SK-N-SH (cell line): Measurements from ENCODE around the gene DNMT3A. TPM values are rescaled to one million over a fixed set of nuclear protein-coding genes. Genes with fewer than 3 reads are reported as not detected.

Source experiments
- CTCF ChIA-PET: fragments of 300-600, 350-600 bp; formaldehyde crosslinking; extraction: SDS; loops from one replicate; lab custom pipeline; 2021; lab: Yijun Ruan, JAX
- POLR2A ChIA-PET: fragments of 350-600 bp; sonication (Branson Sonifier 250); formaldehyde crosslinking; extraction: SDS; loops from one replicate; lab custom pipeline; 2020; ENCODE audit warnings: antibody characterized with exemption, inconsistent platforms; lab: Yijun Ruan, JAX
- DNase-seq: peaks from one replicate; pipeline ENCODE4 v3.0.0; 2012
- H2AFZ ChIP-seq: fragments of 200-600 bp; sonication (generic); 2 replicates; pipeline ENCODE4 v1.8.1; 2016; ENCODE audit warnings: antibody characterized with exemption, mild to moderate bottlenecking, low read depth
- H3F3A ChIP-seq: fragments of 200-600 bp; sonication (generic); replicated peaks from 2 replicates; pipeline ENCODE3; 2016; ENCODE audit warnings: antibody characterized with exemption, mild to moderate bottlenecking; ENCODE audit not compliant: insufficient read depth
- H3K27ac ChIP-seq, 2 experiments: fragments of 200-500 bp in 1 of 2; fragments of 200-600 bp in 1 of 2; sonication (Bioruptor generic) in 1 of 2; sonication (generic), shearing (Covaris generic) in 1 of 2; 2 replicates each; pipeline versions ENCODE4 v1.5.1 to v1.6.1; 2014 to 2016; ENCODE audit warnings: low read depth in 2 of 2, inconsistent platforms in 1 of 2, low read length in 1 of 2, mild to moderate bottlenecking in 1 of 2, mixed read lengths in 1 of 2
- H3K27me3 ChIP-seq: fragments of 200-600 bp; sonication (generic), shearing (Covaris generic); 2 replicates; pipeline ENCODE4 v1.6.1; 2016; ENCODE audit warnings: mixed run types; ENCODE audit not compliant: insufficient read depth
- H3K36me3 ChIP-seq, 2 experiments: fragments of 200-500 bp in 1 of 2; fragments of 200-600 bp in 1 of 2; sonication (Bioruptor generic) in 1 of 2; sonication (generic) in 1 of 2; replicated peaks in 1 of 2; 2 replicates each; pipeline versions ENCODE3 to v1.5.1; 2014 to 2016; ENCODE audit warnings: low read length in 1 of 2, mild to moderate bottlenecking in 1 of 2; ENCODE audit not compliant: insufficient read depth in 2 of 2, control insufficient read depth in 1 of 2
- H3K4me1 ChIP-seq, 2 experiments: fragments of 200-500 bp in 1 of 2; fragments of 200-600 bp in 1 of 2; sonication (Bioruptor generic) in 1 of 2; sonication (generic), shearing (Covaris generic) in 1 of 2; 2 replicates each; pipeline versions ENCODE4 v1.5.1 to v1.6.1; 2014 to 2016; ENCODE audit warnings: low read depth in 1 of 2, low read length in 1 of 2, mixed run types in 1 of 2; ENCODE audit not compliant: insufficient read depth in 2 of 2, control insufficient read depth in 1 of 2
- H3K4me2 ChIP-seq: fragments of 200-600 bp; sonication (generic), shearing (Covaris generic); 2 replicates; pipeline ENCODE4 v1.6.1; 2017; ENCODE audit warnings: mixed run types
- H3K4me3 ChIP-seq, 2 experiments: fragments of 200-500 bp in 1 of 2; fragments of 200-600 bp in 1 of 2; sonication (Bioruptor generic) in 1 of 2; sonication (generic), shearing (Covaris generic) in 1 of 2; 2 replicates each; pipeline versions ENCODE4 v1.5.1 to v1.8.1; 2014 to 2016; ENCODE audit warnings: low read depth in 2 of 2, inconsistent platforms in 1 of 2, low read length in 1 of 2, mild to moderate bottlenecking in 1 of 2, mixed read lengths in 1 of 2, moderate library complexity in 1 of 2
- H3K79me2 ChIP-seq: fragments of 200-600 bp; sonication (generic); 2 replicates; pipeline ENCODE4 v1.8.1; 2017; ENCODE audit warnings: mild to moderate bottlenecking; ENCODE audit not compliant: insufficient read depth
- H3K9ac ChIP-seq: fragments of 200-600 bp; sonication (generic); 2 replicates; pipeline ENCODE4 v1.6.1; 2017; ENCODE audit warnings: mixed run types
- H3K9me2 ChIP-seq: fragments of 200-600 bp; sonication (generic); 2 replicates; pipeline ENCODE4 v1.6.1; 2017; ENCODE audit warnings: mixed run types
- H3K9me3 ChIP-seq: fragments of 200-600 bp; sonication (generic); 2 replicates; pipeline ENCODE4 v1.6.1; 2017; ENCODE audit warnings: mixed run types, mild to moderate bottlenecking, moderate library complexity
- H4K20me1 ChIP-seq: fragments of 200-600 bp; sonication (generic); 2 replicates; pipeline ENCODE4 v1.6.1; 2017; ENCODE audit warnings: mild to moderate bottlenecking, mixed run types; ENCODE audit not compliant: insufficient read depth
- EP300 ChIP-seq, 2 experiments: IDR thresholded peaks; 2 replicates each; pipeline versions ENCODE4 v1.4.0 to v1.6.1; 2012; ENCODE audit warnings: borderline replicate concordance in 1 of 2, low read depth in 1 of 2, low read length in 1 of 2
- FOXJ3 ChIP-seq: sonication (generic); formaldehyde crosslinking; IDR thresholded peaks from 2 replicates; pipeline ENCODE4 v1.5.1; 2020; ENCODE audit warnings: mild to moderate bottlenecking, missing genetic modification reagents
- GATA2 ChIP-seq: sonication (generic); formaldehyde crosslinking; IDR thresholded peaks from 2 replicates; pipeline ENCODE4 v1.5.0; 2020; ENCODE audit warnings: mild to moderate bottlenecking, missing genetic modification reagents
- MAX ChIP-seq: IDR thresholded peaks from 2 replicates; pipeline ENCODE4 v1.4.0; 2012; ENCODE audit warnings: low read depth
- MXI1 ChIP-seq: IDR thresholded peaks from 2 replicates; pipeline ENCODE4 v1.6.1; 2012; ENCODE audit warnings: mild to moderate bottlenecking, low read depth, low read length, improper control_type of control experiment
- RAD21 ChIP-seq: IDR thresholded peaks from 2 replicates; pipeline ENCODE4 v1.6.1; 2012; ENCODE audit warnings: mild to moderate bottlenecking, low read length
- RCOR1 ChIP-seq: fragments of 150-350 bp; IDR thresholded peaks from 2 replicates; pipeline ENCODE4 v1.6.1; 2017; ENCODE audit warnings: antibody characterized with exemption, low read length
- TAF1 ChIP-seq: IDR thresholded peaks from 2 replicates; pipeline ENCODE4 v1.6.1; 2012; ENCODE audit warnings: low read depth, mild to moderate bottlenecking, low read length, moderate library complexity, borderline replicate concordance
- USF1 ChIP-seq: IDR thresholded peaks from 2 replicates; pipeline ENCODE4 v1.4.0; 2012; ENCODE audit warnings: low read depth, borderline replicate concordance
- WGBS: methylation state at CpG from one replicate; pipeline ENCODE4 v1.1.6; 2017; ENCODE audit warnings: low lambda C conversion rate; 5-methylcytosine and 5-hydroxymethylcytosine counted together
- polyA plus RNA-seq, 3 experiments: library from polyadenylated mRNA; depleted of rRNA; stranded (reverse); fragments of >200 nt; gene quantifications; 2 replicates each; pipeline ENCODE4 v1.2.3, GENCODE V29; 2012

Gene DNMT3A
- polyA plus RNA-seq, 1 of the 3 experiments (the other 2 are of a cell fraction) = 5.6 TPM

DNA sequence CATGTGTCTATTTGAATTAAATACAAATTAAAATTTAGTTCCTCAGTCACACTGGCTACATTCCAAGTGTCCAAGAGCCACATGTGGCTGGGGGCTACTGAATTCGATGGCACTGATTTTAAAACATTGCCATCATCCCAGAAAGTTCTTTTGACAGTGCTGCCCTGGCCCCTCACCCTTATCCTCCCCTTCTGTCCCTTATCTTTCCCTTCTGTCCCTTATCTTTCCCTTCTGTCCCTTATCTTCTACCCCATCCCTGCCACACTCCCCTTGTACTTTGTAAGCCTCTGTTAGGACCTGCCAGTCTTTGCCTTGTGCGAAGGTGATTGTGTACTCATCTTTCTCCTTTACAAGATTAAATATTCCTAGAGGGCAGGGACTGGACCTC, 85.2 kb downstream of the DNMT3A start:
- Histone ChIP-seq H3F3A (no peaks in the 10 kb centered on the region), H2AFZ (no peak overlapping the region), H3K36me3 (peaks cover 4 to 31% of the 10 kb centered on the region in 2 experiments), H3K27me3 (no peaks in the 10 kb centered on the region), H3K9me2 (no peaks in the 10 kb centered on the region), H3K4me1 (peaks cover 16 to 70% of the 10 kb centered on the region in 2 experiments), H3K27ac (peak overlapping the region; percentile 60 to 99; a peak in 3 of 4 replicates), H4K20me1 (no peaks in the 10 kb centered on the region), H3K9ac (no peak overlapping the region), H3K9me3 (no peaks in the 10 kb centered on the region), H3K4me3 (no peak overlapping the region; a peak in 1 of 4 replicates), H3K4me2 (peak overlapping the region; percentile 62), H3K79me2 (no peaks in the 10 kb centered on the region)
- 41% methylated on average over 2 of the region's 2 CpGs for WGBS
- no peak for TF ChIP-seq TAF1
- TF ChIP-seq USF1 = no peak
- peak; percentile 99 for TF ChIP-seq GATA2 (CRISPR knock-in tag)
- TF ChIP-seq EP300 (IDR thresholded peaks at IDR 0.05; ENCODE audit: borderline replicate concordance in 1 of 2, low read depth in 1 of 2, low read length in 1 of 2) = peak in 1 of 2 experiments; percentile 77; a peak in 2 of 4 replicates
- TF ChIP-seq MAX = no peak
- TF ChIP-seq RCOR1 = peak; percentile 60
- TF ChIP-seq RAD21 = 0 out of 2 replicates have a peak, but pooled peaks have one; percentile 3
- TF ChIP-seq FOXJ3 (CRISPR knock-in tag) = peak; percentile 77
- TF ChIP-seq MXI1 = peak; percentile 68; the same call in 1 of the 2 replicates
- ChIA-PET POLR2A (interaction anchor here (1.2 to 1.8 kb wide), 3 partner anchors 10 to 35 kb away, joined by 3 to 11 read pairs (median 4); no protein-coding TSS in a partner anchor), CTCF (interaction anchor here (0.6 to 3.5 kb wide), 7 partner anchors 25 to 287 kb away, joined by 3 to 22 read pairs (median 4); no protein-coding TSS in a partner anchor)
- no peak for DNase-seq

GRCh38 chr2:25255745-25256487, 85.8 kb downstream of the DNMT3A start:
- Histone ChIP-seq H2AFZ (no peak overlapping the region), H4K20me1 (no peaks in the 10 kb centered on the region), H3K36me3 (peaks cover 4 to 31% of the 10 kb centered on the region in 2 experiments), H3K27me3 (no peaks in the 10 kb centered on the region), H3K4me3 (no peak overlapping the region), H3K9me3 (no peaks in the 10 kb centered on the region), H3F3A (no peaks in the 10 kb centered on the region), H3K9ac (no peak overlapping the region), H3K27ac (peak overlapping the region; percentile 60 to 99; a peak in 3 of 4 replicates)
- 92% methylated on average over 15 of the region's 15 CpGs for WGBS
- ChIA-PET CTCF (interaction anchor here (0.7 to 2.3 kb wide), 4 partner anchors 27 to 106 kb away, joined by 3 to 6 read pairs (median 4); no protein-coding TSS in a partner anchor), POLR2A (no interaction called here)
- DNase-seq = no peak
- TF ChIP-seq FOXJ3 (CRISPR knock-in tag) = no peak
- TF ChIP-seq, all 33 proteins: peak for 0
- peaks cover 19 to 75% of the 10 kb centered on the region in 2 experiments for H3K4me1 ChIP-seq
- no peaks in the 10 kb centered on the region for H3K79me2 ChIP-seq
- no peak overlapping the region for H3K4me2 ChIP-seq
- no peaks in the 10 kb centered on the region for H3K9me2 ChIP-seq
